HuH-7 (cell line): ENCODE measurements around the gene HNRNPA2B1.

ENCODE experiments used
- DNase-seq: peaks from one replicate; pipeline ENCODE4 v3.0.0; 2011; ENCODE audit warnings: low spot score

HNRNPA2B1 gene

GRCh38 chr7:26145238-26145637, 55.3 kb downstream of the HNRNPA2B1 start:
- DNase-seq: no peak

- no peak for DNase-seq
Observed at GRCh38 chr7:26144184-26145080, 56.1 kb downstream of the HNRNPA2B1 start.

GRCh38 chr7:26143298-26144048, 57.1 kb downstream of the HNRNPA2B1 start:
- no peak for DNase-seq

GRCh38 chr7:26141077-26141476, 59.5 kb downstream of the HNRNPA2B1 start:
- DNase-seq: no peak

GRCh38 chr7:26140380-26140779, 60.2 kb downstream of the HNRNPA2B1 start:
- DNase-seq: no peak
